Activated CD4-positive, alpha-beta T cell treated with anti-CD3 and anti-CD28 coated beads for 1 hour (primary cell): ENCODE data around the gene NFE2.
"Not testable (repeated sequence)": the region's sequence is repeated elsewhere in the genome, so short reads cannot be mapped to it uniquely, and the experiment has no call there.

Experiments
- DNase-seq: peaks from one replicate; pipeline ENCODE4 v3.0.0-alpha.2; 2020

The NFE2 gene

DNA sequence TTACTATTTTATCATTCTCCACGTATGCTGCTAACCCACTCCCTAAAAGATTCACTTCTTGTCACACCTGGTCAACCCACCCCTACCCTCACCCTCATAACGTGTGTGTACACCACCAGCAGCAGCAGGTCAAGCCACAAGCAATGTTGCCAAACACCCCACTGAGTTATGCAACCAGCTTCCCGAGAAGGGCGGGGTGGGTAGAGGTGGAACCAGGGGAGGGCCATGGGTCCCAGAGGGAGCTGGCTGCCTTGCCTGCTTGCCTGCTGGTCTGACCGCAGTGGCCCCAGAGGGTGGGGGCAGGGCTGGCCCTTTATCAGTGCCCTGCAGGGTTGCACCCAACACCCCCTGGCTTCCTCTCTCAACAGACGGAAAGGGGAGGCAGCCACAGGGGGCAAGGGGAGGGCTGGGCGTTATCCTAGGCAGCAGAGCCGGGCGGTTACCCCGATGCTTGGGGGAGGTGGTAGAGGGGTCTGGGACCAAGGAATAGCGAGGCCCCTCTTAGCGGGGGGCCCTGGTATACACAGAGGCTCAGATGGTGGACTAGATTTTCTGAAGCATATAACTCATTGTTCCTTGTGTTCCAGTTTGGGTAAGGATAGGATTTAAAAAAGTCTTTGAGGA, 3.5 kb upstream of the NFE2 start:
- DNase-seq = no peak

- no peak for DNase-seq
Measured at GRCh38 chr12:54303640-54304039, 2.8 kb upstream of the NFE2 start.

DNA sequence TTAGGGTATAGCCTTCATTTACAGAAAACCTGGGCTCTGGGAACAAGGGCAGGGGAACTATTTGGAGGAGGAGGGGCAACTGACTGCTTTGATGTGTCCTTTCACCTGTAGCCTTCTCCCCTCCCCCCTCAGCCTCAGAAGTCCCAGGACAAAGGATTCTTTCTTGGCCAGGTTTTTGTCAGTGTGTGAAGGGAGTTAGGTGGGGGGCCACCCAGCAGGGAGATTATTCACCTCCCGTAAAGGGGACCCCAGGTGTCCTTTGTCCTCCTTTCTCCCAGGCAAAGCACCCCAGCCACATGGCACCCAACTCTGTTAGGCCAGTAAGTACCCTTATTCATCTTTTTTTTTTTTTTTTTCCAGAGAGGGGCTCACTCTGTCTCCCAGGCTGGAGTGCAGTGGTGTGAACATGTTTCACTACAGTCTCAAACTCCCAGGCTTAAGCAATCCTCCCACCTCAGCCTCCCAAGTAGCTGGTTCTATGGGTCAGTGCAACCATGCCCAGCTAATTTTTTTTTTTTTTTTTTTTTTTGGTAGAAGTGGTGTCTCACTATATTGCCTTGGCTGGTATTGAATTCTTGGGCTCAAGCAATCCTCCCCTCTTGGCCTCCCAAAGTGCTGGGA, 723 bp upstream of the NFE2 start:
- DNase-seq = no peak

- no peak for DNase-seq
Measured at GRCh38 chr12:54300225-54300731, 537 bp downstream of the NFE2 start.

- no peak for DNase-seq
Measured at GRCh38 chr12:54299515-54300224, 1.1 kb downstream of the NFE2 start.

DNA sequence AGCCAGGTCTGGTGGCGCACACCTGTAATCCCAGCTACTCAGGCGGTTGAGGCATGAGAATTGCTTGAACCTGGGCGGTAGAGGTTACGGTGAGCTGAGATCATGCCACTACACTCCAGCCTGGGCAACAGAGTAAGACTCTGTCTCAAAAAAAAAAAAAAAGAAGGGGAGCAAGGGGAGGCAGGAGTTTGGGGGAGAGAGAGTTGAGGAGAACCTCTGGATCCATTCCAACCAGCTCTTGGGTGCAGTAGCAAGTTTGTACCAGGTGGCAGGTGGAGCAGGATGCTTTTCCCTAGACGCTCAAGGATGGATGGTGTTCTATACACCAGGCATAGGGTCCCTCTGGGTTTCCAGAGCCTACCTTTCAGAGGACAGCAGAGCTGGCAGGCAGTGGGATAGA, 1.9 kb downstream of the NFE2 start:
- no peak for DNase-seq

- no peak for DNase-seq
Measured at GRCh38 chr12:54296393-54297099, 4.3 kb downstream of the NFE2 start.

DNA sequence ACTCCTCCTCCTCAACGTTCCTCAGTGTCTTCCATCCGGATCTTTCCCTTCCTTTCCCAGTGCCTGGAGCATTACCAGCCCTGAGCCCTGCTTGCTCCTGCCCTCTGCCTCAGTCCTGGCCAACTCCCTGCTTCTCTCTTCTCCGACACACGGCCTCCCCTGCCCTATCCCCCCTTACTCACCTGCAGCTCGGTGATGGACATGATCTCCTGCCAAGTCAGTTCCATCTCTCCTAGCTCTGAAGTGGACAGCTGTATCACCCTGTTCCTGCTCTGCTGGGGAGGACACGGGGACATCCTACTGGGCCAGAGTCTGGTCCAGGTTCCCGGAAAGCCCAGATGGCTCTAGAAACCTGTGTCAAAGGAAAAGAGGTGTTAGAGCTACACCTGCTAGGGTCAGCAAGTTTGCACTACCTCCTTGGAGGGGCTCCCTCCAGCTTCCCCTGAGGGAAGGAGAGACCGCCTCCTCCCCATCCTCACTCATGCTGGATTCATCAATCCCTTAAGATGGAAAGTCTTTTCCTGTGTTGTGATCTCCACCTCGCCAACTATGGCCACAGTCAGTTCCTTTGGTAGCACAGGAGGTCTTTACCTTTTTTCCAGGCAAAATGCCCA, 5.8 kb downstream of the NFE2 start:
- DNase-seq = no peak

- no peak for DNase-seq
Measured at GRCh38 chr12:54294152-54294952, 6.5 kb downstream of the NFE2 start.

- no peak for DNase-seq
Measured at GRCh38 chr12:54292931-54293241, 7.9 kb downstream of the NFE2 start.

DNA sequence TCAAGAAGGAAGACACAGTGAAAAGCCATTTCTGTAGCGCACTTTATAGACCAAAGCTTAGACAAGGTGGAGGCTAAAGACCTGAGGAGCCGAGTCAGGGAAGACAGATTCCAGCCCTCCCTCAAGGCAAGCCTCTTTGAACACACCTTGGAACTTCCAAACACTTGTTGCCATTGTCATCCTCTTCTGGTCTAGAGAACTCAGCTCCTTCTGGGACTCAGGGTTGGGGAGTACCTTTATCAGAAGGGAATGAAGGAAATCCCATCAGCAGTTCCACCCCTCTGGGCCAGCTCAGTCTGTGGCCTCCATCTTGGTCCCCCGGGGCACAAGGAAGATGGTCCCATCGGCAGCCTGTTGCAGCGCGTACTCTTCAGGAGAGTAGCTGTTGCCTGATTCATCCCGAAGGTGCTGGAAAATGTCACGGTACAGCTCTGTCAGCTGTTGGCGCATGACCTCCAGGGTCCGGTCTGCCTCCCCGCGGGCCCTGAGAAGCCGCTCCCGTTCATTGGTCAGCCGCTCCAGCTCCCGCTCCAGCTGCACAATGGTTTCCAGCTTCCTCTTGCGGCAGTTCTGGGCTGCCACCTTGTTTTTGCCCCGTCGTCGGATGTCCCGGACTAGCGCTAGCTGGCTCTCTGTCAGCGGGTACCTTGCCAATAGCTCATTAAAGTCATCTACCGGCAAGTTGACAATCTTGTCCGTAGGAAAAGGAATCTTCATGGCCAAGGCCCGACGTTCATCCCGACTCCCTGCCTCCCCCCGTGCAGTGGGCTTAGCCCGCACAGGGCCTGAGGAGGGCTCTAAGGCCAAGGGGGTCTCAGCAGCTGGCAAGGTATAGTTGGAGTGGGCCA, 8.5 kb downstream of the NFE2 start:
- DNase-seq = no peak

DNA sequence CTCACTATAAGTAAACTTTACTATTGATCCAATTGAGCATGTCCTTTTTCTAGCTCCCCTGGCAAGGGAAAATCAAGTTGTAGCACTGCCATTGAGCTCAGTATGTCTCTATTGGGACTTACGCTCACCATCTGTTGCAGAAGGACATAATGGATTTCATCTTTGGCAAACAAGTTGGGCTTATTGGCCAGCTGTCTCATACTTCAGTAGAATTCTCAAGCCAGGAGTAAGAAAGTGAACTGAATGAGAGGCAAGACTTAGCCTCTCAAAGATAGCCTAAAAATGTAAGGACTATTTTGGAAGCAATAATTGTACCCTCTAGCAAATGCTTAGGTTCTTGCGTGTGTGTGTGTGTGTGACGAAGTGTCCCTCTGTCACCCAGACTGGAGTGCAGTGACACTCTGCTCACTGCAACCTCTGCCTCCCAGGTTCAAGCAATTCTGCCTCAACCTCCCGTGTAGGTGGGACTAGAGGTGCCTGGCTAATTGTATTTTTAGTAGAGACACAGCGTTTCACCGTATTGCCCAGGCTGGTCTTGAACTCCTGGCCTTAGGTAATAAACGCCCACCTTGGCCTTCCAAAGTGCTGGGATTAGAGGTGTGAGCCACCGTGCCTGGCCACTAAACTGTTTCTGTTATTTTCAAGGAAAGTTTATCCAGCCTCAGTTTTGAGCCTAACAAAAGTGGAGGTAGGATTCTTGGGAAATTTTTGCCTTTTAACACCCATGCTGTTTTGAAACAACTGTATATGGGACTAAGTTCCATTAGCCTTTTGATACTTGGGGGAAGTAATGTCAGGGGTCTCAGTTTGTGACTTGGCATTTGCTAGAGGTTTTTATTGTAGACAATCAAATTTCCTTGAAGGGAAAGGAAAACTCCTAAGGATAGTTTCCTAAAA, 13.3 kb downstream of the NFE2 start:
- no peak for DNase-seq

DNA sequence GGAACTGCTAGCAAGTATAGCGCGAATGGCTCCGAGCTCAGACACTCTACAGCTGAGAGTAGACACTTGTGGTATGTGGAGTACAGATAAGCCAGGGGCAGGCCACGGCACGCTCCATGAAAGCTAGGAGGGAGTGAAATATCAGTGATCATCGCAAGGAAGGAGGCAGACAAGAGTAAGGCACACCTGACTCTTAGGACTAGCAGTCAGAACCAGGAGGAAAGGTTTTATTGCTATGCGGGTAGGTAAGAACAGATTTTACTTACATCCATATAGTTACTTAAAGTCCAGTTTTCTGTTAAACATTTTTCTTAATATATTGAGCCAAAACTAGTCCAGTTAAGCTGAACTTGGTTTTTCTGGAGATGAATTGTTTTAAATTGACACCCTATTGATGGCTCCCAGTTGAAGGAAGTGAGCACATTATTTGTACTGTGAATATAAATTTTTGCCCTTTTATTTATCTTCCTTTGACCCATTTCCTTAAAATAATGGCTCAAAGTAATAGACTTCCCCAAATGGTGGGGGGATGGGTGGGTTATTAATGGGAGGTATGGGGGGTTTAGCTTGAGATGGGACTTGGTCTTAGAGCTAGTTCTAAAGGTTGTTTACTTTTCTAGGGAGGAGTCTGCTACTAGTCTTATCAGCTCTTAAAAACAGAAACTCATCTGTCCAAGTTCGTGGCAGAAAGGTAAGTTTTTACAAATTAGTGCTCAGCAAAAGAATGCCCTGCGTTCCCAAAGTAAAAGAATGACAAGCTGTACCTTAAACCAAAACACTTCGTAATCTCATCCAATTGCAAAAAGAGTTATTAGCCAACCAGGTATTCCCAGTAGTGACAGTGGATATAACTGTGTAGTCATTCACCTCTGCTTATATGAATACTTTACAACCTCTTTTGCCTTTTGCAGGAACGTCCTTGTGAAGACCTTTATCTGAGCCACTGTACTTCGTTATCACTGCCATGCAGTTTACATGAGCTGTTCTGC, 14.5 kb downstream of the NFE2 start:
- no peak for DNase-seq

- no peak for DNase-seq
Measured at GRCh38 chr12:54285150-54286041, 15.4 kb downstream of the NFE2 start.

DNA sequence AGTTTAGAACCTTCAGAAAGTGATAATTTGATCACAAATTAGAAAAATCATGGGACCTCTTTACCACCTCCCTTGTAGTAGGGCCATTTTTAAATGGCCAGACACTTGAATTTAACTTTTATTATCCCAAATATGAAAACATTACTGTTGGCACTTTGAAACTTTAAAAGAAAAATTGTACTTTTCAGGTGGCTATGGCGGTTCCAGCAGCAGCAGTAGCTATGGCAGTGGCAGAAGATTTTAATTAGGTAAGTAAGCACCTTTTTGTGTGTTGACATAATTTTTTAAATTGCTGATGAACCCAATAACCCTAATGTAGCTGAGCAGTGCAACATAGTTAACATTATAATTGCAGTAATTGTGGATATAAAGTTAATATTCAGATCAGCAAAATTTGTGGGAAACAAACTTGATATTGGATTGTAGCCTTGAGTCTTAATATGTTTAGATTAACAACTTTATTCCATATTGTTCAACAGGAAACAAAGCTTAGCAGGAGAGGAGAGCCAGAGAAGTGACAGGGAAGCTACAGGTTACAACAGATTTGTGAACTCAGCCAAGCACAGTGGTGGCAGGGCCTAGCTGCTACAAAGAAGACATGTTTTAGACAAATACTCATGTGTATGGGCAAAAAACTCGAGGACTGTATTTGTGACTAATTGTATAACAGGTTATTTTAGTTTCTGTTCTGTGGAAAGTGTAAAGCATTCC, 16.6 kb downstream of the NFE2 start:
- DNase-seq = not testable (repeated sequence)

- no peak for DNase-seq
Measured at GRCh38 chr12:54282949-54283593, 17.7 kb downstream of the NFE2 start.

DNA sequence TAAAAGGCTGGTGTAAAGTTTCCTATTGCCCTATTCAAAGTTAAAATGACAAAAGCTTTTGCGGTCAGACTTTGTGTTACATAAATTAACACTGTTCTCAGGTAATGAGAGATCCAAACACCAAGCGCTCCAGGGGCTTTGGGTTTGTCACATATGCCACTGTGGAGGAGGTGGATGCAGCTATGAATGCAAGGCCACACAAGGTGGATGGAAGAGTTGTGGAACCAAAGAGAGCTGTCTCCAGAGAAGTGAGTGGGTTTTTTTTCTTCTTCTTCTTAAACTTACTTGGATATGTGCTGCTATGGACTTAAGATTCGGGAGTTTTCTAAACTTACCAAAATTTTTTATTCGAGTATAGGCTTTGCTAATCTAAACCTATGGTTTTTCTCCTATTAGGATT, 19.1 kb downstream of the NFE2 start:
- DNase-seq = not testable (repeated sequence)
